Effector memory CD8-positive, alpha-beta T cell (primary cell): ENCODE measurements around the gene MYO9B.
A peak's percentile ranks its signal among the peaks of the same experiment; 100 is the strongest.
"Not testable (repeated sequence)": the region's sequence is repeated elsewhere in the genome, so short reads cannot be mapped to it uniquely, and the experiment has no call there.

ENCODE experiments used
- ATAC-seq: fragments of 150-1000 bp; cut with Tn5 transposase; replicated peaks from 2 replicates; pipeline ENCODE4 v1.10.0; 2021; ENCODE audit warnings: mild to moderate bottlenecking, moderate library complexity
- DNase-seq, 3 experiments: peaks; one replicate each; pipeline ENCODE4 v3.0.0; 2021
- H3K27ac Mint-ChIP-seq, 2 donors: one replicate each; pipeline ENCODE4 v1.8.0; 2022; ENCODE audit warnings: mild to moderate bottlenecking in 2 of 2, mixed read lengths in 2 of 2, moderate library complexity in 2 of 2
- H3K27me3 Mint-ChIP-seq, 2 donors: one replicate each; pipeline ENCODE4 v1.8.0; 2022; ENCODE audit warnings: mixed read lengths in 2 of 2
- H3K36me3 Mint-ChIP-seq: one replicate; pipeline ENCODE4 v1.8.0; 2022; ENCODE audit warnings: mild to moderate bottlenecking, moderate library complexity, mixed read lengths; ENCODE audit not compliant: insufficient read depth
- H3K4me1 Mint-ChIP-seq, 2 donors: one replicate each; pipeline ENCODE4 v1.8.0; 2022; ENCODE audit warnings: low read depth in 2 of 2, mixed read lengths in 2 of 2
- H3K4me3 Mint-ChIP-seq, 2 donors: one replicate each; pipeline ENCODE4 v1.8.0; 2022; ENCODE audit warnings: mild to moderate bottlenecking in 2 of 2, mixed read lengths in 2 of 2, moderate library complexity in 2 of 2
- H3K9me3 Mint-ChIP-seq, 2 donors: one replicate each; pipeline ENCODE4 v1.8.0; 2022; ENCODE audit warnings: mixed read lengths in 2 of 2

The MYO9B gene

GRCh38 chr19:17183271-17183761 lies 107.7 kb downstream of the MYO9B start:
- Mint-ChIP-seq H3K36me3 (peaks cover 65% of the 10 kb centered on the region), H3K9me3 (no peaks in the 10 kb centered on the region), H3K27me3 (no peaks in the 10 kb centered on the region), H3K27ac (peak overlapping the region; percentile 92 to 93), H3K4me1 (peaks cover 32% of the 10 kb centered on the region in 2 donors), H3K4me3 (peak overlapping the region; percentile 81 to 89)
- ATAC-seq (peak; percentile 25), DNase-seq (peak in 2 of 3 experiments; percentile 19 to 21)

DNA sequence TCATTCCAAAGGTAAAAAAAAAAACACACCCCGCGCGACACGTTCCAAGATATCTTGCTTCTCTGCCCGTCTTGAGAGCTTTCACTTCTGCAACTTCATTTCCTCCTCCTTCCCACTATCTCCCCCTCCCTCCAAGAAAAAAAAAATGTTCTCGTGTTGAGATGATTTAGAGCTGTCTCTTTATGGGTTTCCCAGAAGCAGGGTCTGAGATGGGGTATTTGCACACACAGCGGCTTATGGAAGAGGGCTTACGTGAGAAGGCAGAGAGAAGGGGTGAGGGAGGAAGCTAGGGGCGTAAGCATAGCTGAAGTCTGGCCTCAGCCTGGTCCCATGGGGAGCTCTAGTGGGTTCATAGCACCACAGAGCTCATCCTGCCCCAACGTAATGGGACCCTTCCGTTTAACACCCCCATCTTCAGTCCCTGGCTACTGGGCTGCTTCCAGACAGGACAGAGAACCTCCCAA lies 108.3 kb downstream of the MYO9B start:
- ATAC-seq: peak; percentile 41
- peaks cover 32% of the 10 kb centered on the region in 2 donors for H3K4me1 Mint-ChIP-seq

DNA sequence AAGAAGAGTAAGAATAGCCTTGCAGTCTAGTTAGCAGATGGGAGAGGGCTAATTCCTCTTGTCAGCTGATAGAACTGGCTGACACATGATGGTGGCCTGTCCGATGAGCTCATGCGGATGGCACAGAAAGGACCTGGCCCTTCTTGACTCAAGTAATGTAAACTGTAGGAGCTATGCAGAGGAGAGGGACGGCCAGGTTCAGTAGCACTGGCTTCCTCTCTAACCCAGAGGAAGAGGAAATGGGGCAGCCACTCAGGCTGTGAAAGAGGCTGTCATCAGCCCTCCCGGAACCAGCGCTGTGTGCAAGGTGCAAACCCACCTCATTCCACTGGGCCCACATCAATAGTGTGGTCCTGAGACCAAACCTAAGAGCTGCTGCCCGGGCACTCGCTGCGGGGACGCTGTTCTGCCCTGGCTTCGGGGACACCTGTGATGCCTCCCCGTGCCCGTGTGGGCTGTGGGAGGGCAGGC lies 108.8 kb downstream of the MYO9B start:
- ATAC-seq: peak; percentile 94
- H3K4me3 Mint-ChIP-seq: peak overlapping the region; percentile 81 to 89
- no peaks in the 10 kb centered on the region for H3K9me3 Mint-ChIP-seq
- peak; percentile 65 to 68 (median 66) for DNase-seq
- peaks cover 74% of the 10 kb centered on the region for H3K36me3 Mint-ChIP-seq
- peak overlapping the region; percentile 92 to 93 for H3K27ac Mint-ChIP-seq
- H3K4me1 Mint-ChIP-seq: peaks cover 32% of the 10 kb centered on the region in 2 donors
- no peaks in the 10 kb centered on the region for H3K27me3 Mint-ChIP-seq

More for the DNA sequence above, 108.3 kb downstream of the MYO9B start:
- H3K9me3 Mint-ChIP-seq: no peaks in the 10 kb centered on the region
- peak overlapping the region; percentile 92 to 93 for H3K27ac Mint-ChIP-seq
- H3K27me3 Mint-ChIP-seq: no peaks in the 10 kb centered on the region
- peak in 1 of 3 experiments; percentile 21 for DNase-seq
- peaks cover 69% of the 10 kb centered on the region for H3K36me3 Mint-ChIP-seq
- peak overlapping the region; percentile 81 to 89 for H3K4me3 Mint-ChIP-seq

GRCh38 chr19:17185590-17185989 lies 110.0 kb downstream of the MYO9B start:
- Mint-ChIP-seq H3K36me3 (peaks cover 78% of the 10 kb centered on the region), H3K4me1 (peaks cover 32% of the 10 kb centered on the region in 2 donors), H3K27me3 (no peaks in the 10 kb centered on the region), H3K27ac (peak overlapping the region; percentile 72 to 92), H3K4me3 (peak overlapping the region; percentile 15 to 25), H3K9me3 (no peaks in the 10 kb centered on the region)
- no peak for DNase-seq
- no peak for ATAC-seq

GRCh38 chr19:17191736-17192135 lies 116.2 kb downstream of the MYO9B start:
- ATAC-seq, H3K27me3 Mint-ChIP-seq, H3K4me3 Mint-ChIP-seq, H3K27ac Mint-ChIP-seq, H3K4me1 Mint-ChIP-seq, DNase-seq, H3K9me3 Mint-ChIP-seq: not testable (repeated sequence)
- H3K36me3 Mint-ChIP-seq: peaks cover 83% of the 10 kb centered on the region

GRCh38 chr19:17192751-17193150 lies 117.2 kb downstream of the MYO9B start:
- no peak for ATAC-seq
- peaks cover 0 to 4% of the 10 kb centered on the region in 2 donors for H3K4me1 Mint-ChIP-seq

GRCh38 chr19:17194608-17195007 lies 119.0 kb downstream of the MYO9B start:
- no peak overlapping the region for H3K4me3 Mint-ChIP-seq
- peaks cover 82% of the 10 kb centered on the region for H3K36me3 Mint-ChIP-seq
- H3K9me3 Mint-ChIP-seq: no peaks in the 10 kb centered on the region
- DNase-seq: no peak
- peaks cover 0 to 4% of the 10 kb centered on the region in 2 donors for H3K4me1 Mint-ChIP-seq
- ATAC-seq: no peak
- H3K27ac Mint-ChIP-seq: peak overlapping the region in 1 of 2 donors; percentile 26
- H3K27me3 Mint-ChIP-seq: no peaks in the 10 kb centered on the region

More at GRCh38 chr19:17192751-17193150, 117.2 kb downstream of the MYO9B start:
- Mint-ChIP-seq H3K27ac (no peak overlapping the region), H3K36me3 (peaks cover 82% of the 10 kb centered on the region), H3K27me3 (no peaks in the 10 kb centered on the region), H3K9me3 (no peaks in the 10 kb centered on the region), H3K4me3 (no peak overlapping the region)
- DNase-seq: no peak

DNA sequence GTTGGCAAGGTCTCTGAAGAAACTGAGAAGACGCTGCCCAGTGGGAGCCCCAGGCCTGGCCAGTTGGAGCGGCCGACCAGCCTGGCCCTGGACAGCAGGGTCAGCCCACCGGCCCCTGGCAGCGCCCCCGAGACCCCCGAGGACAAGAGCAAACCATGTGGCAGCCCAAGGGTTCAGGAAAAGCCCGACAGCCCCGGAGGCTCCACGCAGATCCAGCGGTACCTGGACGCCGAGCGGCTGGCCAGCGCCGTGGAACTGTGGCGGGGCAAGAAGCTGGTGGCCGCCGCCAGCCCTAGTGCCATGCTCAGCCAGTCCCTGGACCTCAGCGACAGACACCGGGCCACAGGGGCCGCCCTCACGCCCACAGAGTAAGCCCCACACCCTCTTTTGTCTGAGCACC lies 119.5 kb downstream of the MYO9B start:
- Mint-ChIP-seq H3K4me1 (peaks cover 0 to 4% of the 10 kb centered on the region in 2 donors), H3K36me3 (peaks cover 82% of the 10 kb centered on the region), H3K27me3 (no peaks in the 10 kb centered on the region), H3K4me3 (no peak overlapping the region), H3K9me3 (no peaks in the 10 kb centered on the region), H3K27ac (peak overlapping the region in 1 of 2 donors; percentile 26)
- DNase-seq: no peak
- ATAC-seq: no peak

- DNase-seq (no peak), ATAC-seq (no peak)
- H3K4me1 Mint-ChIP-seq: peaks cover 0 to 4% of the 10 kb centered on the region in 2 donors
- no peaks in the 10 kb centered on the region for H3K27me3 Mint-ChIP-seq
- H3K4me3 Mint-ChIP-seq: no peak overlapping the region
- peak overlapping the region in 1 of 2 donors; percentile 26 for H3K27ac Mint-ChIP-seq
- H3K36me3 Mint-ChIP-seq: peaks cover 86% of the 10 kb centered on the region
- H3K9me3 Mint-ChIP-seq: no peaks in the 10 kb centered on the region
Observed at GRCh38 chr19:17196610-17197009, 121.0 kb downstream of the MYO9B start.

DNA sequence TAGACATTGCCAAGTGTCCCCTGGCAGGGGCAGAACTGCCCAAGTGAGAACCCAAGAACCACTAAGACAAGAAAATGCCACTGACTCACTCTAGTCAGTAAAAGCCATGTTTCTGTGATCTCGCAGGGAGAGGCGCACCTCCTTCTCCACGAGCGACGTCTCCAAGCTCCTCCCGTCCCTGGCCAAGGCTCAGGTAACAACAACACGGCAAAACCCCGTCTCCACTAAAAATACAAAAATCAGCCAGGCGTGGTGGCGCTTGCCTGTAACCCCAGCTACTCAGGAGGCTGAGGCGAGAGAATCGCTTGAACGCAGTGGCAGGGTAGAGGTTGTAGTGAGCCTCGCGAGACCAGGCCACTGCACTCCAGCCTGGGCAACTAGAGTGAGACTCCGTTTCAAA lies 122.1 kb downstream of the MYO9B start:
- Mint-ChIP-seq H3K9me3 (no peaks in the 10 kb centered on the region), H3K27me3 (no peaks in the 10 kb centered on the region), H3K36me3 (peaks cover 86% of the 10 kb centered on the region), H3K27ac (peak overlapping the region in 1 of 2 donors; percentile 26), H3K4me1 (peaks cover 2 to 4% of the 10 kb centered on the region in 2 donors), H3K4me3 (no peak overlapping the region)
- no peak for DNase-seq
- no peak for ATAC-seq

- ATAC-seq (no peak), DNase-seq (no peak)
- Mint-ChIP-seq H3K4me1 (peaks cover 2 to 4% of the 10 kb centered on the region in 2 donors), H3K36me3 (peaks cover 88% of the 10 kb centered on the region), H3K27me3 (no peaks in the 10 kb centered on the region), H3K4me3 (no peak overlapping the region), H3K27ac (peak overlapping the region in 1 of 2 donors; percentile 68), H3K9me3 (no peaks in the 10 kb centered on the region)
Observed at GRCh38 chr19:17200408-17201079, 125.0 kb downstream of the MYO9B start.

DNA sequence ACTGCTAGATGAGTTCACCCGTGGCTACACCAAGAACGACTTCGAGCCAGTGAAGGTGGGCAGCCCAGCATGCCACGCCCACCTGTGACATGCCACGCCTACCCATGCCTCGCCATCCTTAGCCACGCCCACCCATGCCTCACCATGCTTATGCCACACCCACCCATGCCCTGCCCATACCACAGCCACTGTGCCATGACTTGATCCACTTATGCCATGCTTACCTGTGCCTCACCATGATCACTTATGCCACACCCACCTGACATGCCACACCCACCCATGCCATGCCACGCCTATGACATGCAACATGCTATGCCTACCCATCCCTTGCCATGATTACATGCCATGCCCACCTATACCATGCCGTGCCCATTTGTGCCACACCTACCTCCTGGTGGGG lies 126.7 kb downstream of the MYO9B start:
- no peak overlapping the region for H3K4me3 Mint-ChIP-seq
- H3K9me3 Mint-ChIP-seq: no peaks in the 10 kb centered on the region
- peaks cover 92% of the 10 kb centered on the region for H3K36me3 Mint-ChIP-seq
- DNase-seq: no peak
- ATAC-seq: peak; percentile 28
- H3K27ac Mint-ChIP-seq: no peak overlapping the region
- H3K27me3 Mint-ChIP-seq: no peaks in the 10 kb centered on the region
- H3K4me1 Mint-ChIP-seq: peaks cover 0 to 2% of the 10 kb centered on the region in 2 donors

DNA sequence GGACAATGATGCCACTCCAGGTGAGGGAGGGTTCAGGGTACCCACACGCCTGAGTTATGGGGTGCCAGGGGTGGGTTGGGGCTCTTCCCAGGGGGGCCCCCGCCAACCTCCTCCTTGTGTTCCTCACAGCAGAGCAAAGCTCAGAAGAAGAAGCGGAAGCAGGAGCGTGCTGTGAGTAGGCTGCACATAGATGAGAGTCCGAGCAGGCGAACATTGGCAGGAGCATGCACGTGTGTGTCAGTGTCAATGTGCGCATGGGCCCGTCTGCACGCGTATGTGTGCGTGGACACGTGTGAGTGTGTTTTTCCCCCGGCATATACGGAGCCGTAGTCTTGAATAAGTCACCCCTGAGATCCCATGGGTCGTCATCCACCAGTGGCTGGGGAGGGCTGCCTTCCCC lies 127.1 kb downstream of the MYO9B start:
- no peak overlapping the region for H3K27ac Mint-ChIP-seq
- H3K4me3 Mint-ChIP-seq: no peak overlapping the region
- DNase-seq (no peak), ATAC-seq (no peak)
- H3K36me3 Mint-ChIP-seq: peaks cover 88% of the 10 kb centered on the region
- no peaks in the 10 kb centered on the region for H3K9me3 Mint-ChIP-seq
- H3K4me1 Mint-ChIP-seq: peaks cover 0 to 2% of the 10 kb centered on the region in 2 donors
- H3K27me3 Mint-ChIP-seq: no peaks in the 10 kb centered on the region
